PC-3 (cell line): ENCODE data around the gene CLN6.

Experiments used
- CTCF ChIP-seq: fragments of 300-600 bp; sonication (generic); conservative IDR thresholded peaks from 2 replicates; pipeline ENCODE4 v1.5.1; 2017; ENCODE audit warnings: antibody characterized with exemption, low read depth, mild to moderate bottlenecking, low read length
- EZH2 ChIP-seq: fragments of 300-600 bp; sonication (generic); IDR thresholded peaks from one replicate; pipeline ENCODE4 v1.6.1; 2017; ENCODE audit warnings: antibody characterized with exemption, mild to moderate bottlenecking, low read length; ENCODE audit not compliant: unreplicated experiment

GRCh38 chr15:68249058-68249713, 19.7 kb upstream of the CLN6 start:
- no peak for TF ChIP-seq CTCF
- TF ChIP-seq EZH2 = no peak
